H9 (cell line): ENCODE measurements around the gene SDK1. TPM values are rescaled to one million over a fixed set of nuclear protein-coding genes. Genes with fewer than 3 reads are reported as not detected.

Source experiments
- DNase-seq: peaks from one replicate; pipeline ENCODE4 v3.0.0-alpha.2; 2017
- H2AFZ ChIP-seq: one replicate; pipeline ENCODE4 v1.6.1; 2013; ENCODE audit warnings: mild to moderate bottlenecking, low read length, control low read depth, moderate library complexity
- H2AK5ac ChIP-seq: 2 replicates; pipeline ENCODE4 v1.6.1; 2013; ENCODE audit warnings: low read length, control low read depth, mixed read lengths; ENCODE audit not compliant: insufficient read length
- H2BK120ac ChIP-seq: one replicate; pipeline ENCODE4 v1.6.1; 2013; ENCODE audit warnings: low read depth, mild to moderate bottlenecking, low read length, control low read depth, inconsistent platforms; ENCODE audit not compliant: poor library complexity, severe bottlenecking
- H2BK12ac ChIP-seq: 2 replicates; pipeline ENCODE4 v1.6.1; 2013; ENCODE audit warnings: low read length, control low read depth, mixed read lengths, low read depth; ENCODE audit not compliant: insufficient read length
- H2BK15ac ChIP-seq: 2 replicates; pipeline ENCODE4 v1.6.1; 2013; ENCODE audit warnings: low read depth, low read length, control low read depth
- H2BK20ac ChIP-seq: one replicate; pipeline ENCODE4 v1.6.1; 2013; ENCODE audit warnings: low read depth, mild to moderate bottlenecking, low read length, control low read depth, inconsistent platforms; ENCODE audit not compliant: poor library complexity, severe bottlenecking
- H2BK5ac ChIP-seq: 2 replicates; pipeline ENCODE4 v1.6.1; 2013; ENCODE audit warnings: low read length, control low read depth, mixed read lengths; ENCODE audit not compliant: insufficient read length
- H3K14ac ChIP-seq: 2 replicates; pipeline ENCODE4 v1.6.1; 2013; ENCODE audit warnings: low read length, control low read depth; ENCODE audit not compliant: insufficient read depth
- H3K18ac ChIP-seq: 2 replicates; pipeline ENCODE4 v1.6.1; 2013; ENCODE audit warnings: low read depth, mild to moderate bottlenecking, mixed read lengths, low read length, control low read depth; ENCODE audit not compliant: insufficient read length
- H3K23ac ChIP-seq: 2 replicates; pipeline ENCODE4 v1.6.1; 2013; ENCODE audit warnings: low read length, control low read depth, mixed read lengths, low read depth; ENCODE audit not compliant: insufficient read length
- H3K23me2 ChIP-seq: 2 replicates; pipeline ENCODE4 v1.6.1; 2013; ENCODE audit warnings: low read depth, mild to moderate bottlenecking, mixed read lengths, low read length, control low read depth; ENCODE audit not compliant: insufficient read length, poor library complexity, severe bottlenecking
- H3K27ac ChIP-seq: 2 replicates; pipeline ENCODE4 v1.5.1; 2013; ENCODE audit warnings: low read length, control low read depth, mixed read lengths, low read depth; ENCODE audit not compliant: insufficient read length
- H3K27me3 ChIP-seq: 2 replicates; pipeline ENCODE4 v1.6.1; 2013; ENCODE audit warnings: low read length, control low read depth, inconsistent platforms; ENCODE audit not compliant: insufficient read depth
- H3K4ac ChIP-seq: 2 replicates; pipeline ENCODE4 v1.6.1; 2013; ENCODE audit warnings: low read depth, mild to moderate bottlenecking, control low read depth, inconsistent platforms, low read length, moderate library complexity
- H3K4me1 ChIP-seq: 2 replicates; pipeline ENCODE4 v1.6.1; 2013; ENCODE audit warnings: low read length, control low read depth, inconsistent platforms; ENCODE audit not compliant: insufficient read depth
- H3K4me2 ChIP-seq: 2 replicates; pipeline ENCODE4 v1.6.1; 2013; ENCODE audit warnings: low read length, control low read depth, mixed read lengths; ENCODE audit not compliant: insufficient read length, insufficient read depth
- H3K56ac ChIP-seq: 2 replicates; pipeline ENCODE4 v1.6.1; 2013; ENCODE audit warnings: low read depth, mild to moderate bottlenecking, mixed read lengths, low read length, control low read depth; ENCODE audit not compliant: insufficient read length
- H3K79me1 ChIP-seq: 2 replicates; pipeline ENCODE4 v1.6.1; 2013; ENCODE audit warnings: low read depth, mild to moderate bottlenecking, moderate library complexity, low read length, control low read depth, inconsistent platforms; ENCODE audit not compliant: insufficient read depth, poor library complexity, severe bottlenecking
- H3K79me2 ChIP-seq: 2 replicates; pipeline ENCODE4 v1.6.1; 2013; ENCODE audit warnings: low read length, control low read depth, inconsistent platforms; ENCODE audit not compliant: insufficient read depth
- H3K9ac ChIP-seq: 2 replicates; pipeline ENCODE4 v1.6.1; 2013; ENCODE audit warnings: low read length, control low read depth, mixed read lengths; ENCODE audit not compliant: insufficient read length; ENCODE audit errors: extremely low read depth
- H3K9me3 ChIP-seq: one replicate; pipeline ENCODE4 v1.6.1; 2013; ENCODE audit warnings: low read depth, low read length, inconsistent platforms; ENCODE audit not compliant: control insufficient read depth
- H3T11ph ChIP-seq: one replicate; pipeline ENCODE4 v1.6.1; 2013; ENCODE audit warnings: mild to moderate bottlenecking, low read length, control low read depth, inconsistent platforms
- H4K20me1 ChIP-seq: one replicate; pipeline ENCODE4 v1.6.1; 2013; ENCODE audit not compliant: control insufficient read depth, insufficient read length, insufficient read depth
- H4K5ac ChIP-seq: 2 replicates; pipeline ENCODE4 v1.6.1; 2013; ENCODE audit warnings: low read depth, mild to moderate bottlenecking, mixed read lengths, low read length, control low read depth; ENCODE audit not compliant: insufficient read length
- H4K8ac ChIP-seq: replicated peaks from 2 replicates; pipeline ENCODE4 v1.6.1; 2013; ENCODE audit warnings: low read length, control low read depth, mixed read lengths, low read depth; ENCODE audit not compliant: insufficient read length
- H4K91ac ChIP-seq: 2 replicates; pipeline ENCODE4 v1.6.1; 2013; ENCODE audit warnings: low read depth, mild to moderate bottlenecking, moderate library complexity, mixed read lengths, low read length, control low read depth; ENCODE audit not compliant: insufficient read length
- H3K27ac Mint-ChIP-seq, 3 experiments: 2 replicates in 2 of 3; 3 replicates in 1 of 3; pipeline ENCODE4 v1.8.0; 2020 to 2021; ENCODE audit warnings: mixed read lengths in 3 of 3, mild to moderate bottlenecking in 1 of 3, moderate library complexity in 1 of 3
- H3K27me3 Mint-ChIP-seq: 2 replicates; pipeline ENCODE4 v1.8.0; 2021; ENCODE audit warnings: low read depth, mild to moderate bottlenecking, moderate library complexity, mixed read lengths
- H3K36me3 Mint-ChIP-seq, 3 experiments: 2 replicates in 2 of 3; 3 replicates in 1 of 3; pipeline ENCODE4 v1.8.0; 2020 to 2021; ENCODE audit warnings: low read depth in 3 of 3, mixed read lengths in 3 of 3; ENCODE audit not compliant: insufficient read depth in 1 of 3
- H3K4me1 Mint-ChIP-seq, 2 experiments: 2 replicates each; pipeline ENCODE4 v1.8.0; 2020; ENCODE audit warnings: mixed read lengths in 2 of 2
- H3K4me3 Mint-ChIP-seq, 2 experiments: 2 replicates in 1 of 2; 3 replicates in 1 of 2; pipeline ENCODE4 v1.8.0; 2020 to 2021; ENCODE audit warnings: mild to moderate bottlenecking in 2 of 2, mixed read lengths in 2 of 2, moderate library complexity in 1 of 2
- H3K9me3 Mint-ChIP-seq, 2 experiments: 2 replicates in 1 of 2; 3 replicates in 1 of 2; pipeline ENCODE4 v1.8.0; 2020; ENCODE audit warnings: mild to moderate bottlenecking in 2 of 2, mixed read lengths in 2 of 2, moderate library complexity in 1 of 2
- WGBS: extraction: QIAGEN DNeasy Blood & Tissue Kit; methylation state at CpG from one replicate; pipeline ENCODE4 v1.1.7; 2013; ENCODE audit warnings: missing lambda C conversion rate, low lambda C conversion rate, mixed read lengths; ENCODE audit not compliant: insufficient read length; ENCODE audit errors: extremely low coverage; 5-methylcytosine and 5-hydroxymethylcytosine counted together
- total RNA-seq: library from RNA; stranded (reverse); gene quantifications from 2 replicates; pipeline ENCODE4 v1.2.1, GENCODE V29; 2021
- TF ChIP-seq, protein P1 (sequence below): fragments of 200-600 bp; sonication (generic); conservative IDR thresholded peaks from 3 replicates; pipeline ENCODE4 v1.8.0; 2021; ENCODE audit warnings: antibody characterized with exemption, mild to moderate bottlenecking

Gene SDK1
- total RNA-seq, 1 experiment from 2014 or later: 8.7 TPM

DNA sequence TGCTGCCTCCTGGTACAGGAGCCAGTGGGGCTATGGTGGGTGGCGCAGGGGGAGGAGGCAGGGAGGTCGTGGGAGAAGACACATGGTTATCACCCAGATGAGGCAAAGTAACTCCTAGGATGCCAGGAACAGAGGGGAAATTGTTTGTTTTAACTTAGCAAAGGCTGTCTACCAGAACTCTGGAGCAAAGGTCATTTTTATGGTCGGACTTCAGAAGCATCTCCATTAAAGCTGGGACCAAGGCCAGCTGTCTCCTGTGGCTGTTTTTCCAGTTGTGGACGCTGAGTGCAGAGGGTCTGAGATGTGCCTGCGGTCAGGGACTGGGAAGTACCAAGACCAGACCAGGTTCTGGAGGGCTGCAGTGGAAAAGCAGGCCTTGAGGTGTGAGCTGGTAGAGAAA, 855.1 kb downstream of the SDK1 start:
- no peak overlapping the region for H3K27ac ChIP-seq
- H4K8ac ChIP-seq: no peak overlapping the region
- no peak overlapping the region for H4K91ac ChIP-seq
- no peaks in the 10 kb centered on the region for H3K4me1 ChIP-seq
- Mint-ChIP-seq H3K4me1 (peaks cover 5% of the 10 kb centered on the region in 2 experiments; a peak in 2 of 4 replicates), H3K4me3 (no peak overlapping the region), H3K27me3 (peaks cover 2% of the 10 kb centered on the region; the same call in 1 of the 2 replicates), H3K27ac (no peak overlapping the region), H3K36me3 (no peaks in the 10 kb centered on the region; a peak in 1 of 7 replicates), H3K9me3 (no peaks in the 10 kb centered on the region)
- no peak overlapping the region for H2BK120ac ChIP-seq
- no peak overlapping the region for H3K18ac ChIP-seq
- H2BK5ac ChIP-seq: no peak overlapping the region
- no peak overlapping the region for H2AK5ac ChIP-seq
- no peak overlapping the region for H3K23ac ChIP-seq
- DNase-seq: no peak
- no CpG with 5 or more reads among the region's 5 CpGs for WGBS
- no peak overlapping the region for H3K9ac ChIP-seq
- H3K4ac ChIP-seq: no peak overlapping the region
- no peak overlapping the region for H3T11ph ChIP-seq
- H3K4me2 ChIP-seq: no peak overlapping the region
- no peaks in the 10 kb centered on the region for H3K79me1 ChIP-seq
- no peak overlapping the region for H2BK15ac ChIP-seq
- H4K5ac ChIP-seq: no peak overlapping the region
- H3K23me2 ChIP-seq: no peaks in the 10 kb centered on the region
- no peaks in the 10 kb centered on the region for H3K27me3 ChIP-seq
- no peaks in the 10 kb centered on the region for H3K79me2 ChIP-seq
- H4K20me1 ChIP-seq: no peaks in the 10 kb centered on the region
- H2AFZ ChIP-seq: no peak overlapping the region
- no peak overlapping the region for H3K14ac ChIP-seq
- H3K56ac ChIP-seq: no peak overlapping the region
- TF ChIP-seq, protein P1, sequence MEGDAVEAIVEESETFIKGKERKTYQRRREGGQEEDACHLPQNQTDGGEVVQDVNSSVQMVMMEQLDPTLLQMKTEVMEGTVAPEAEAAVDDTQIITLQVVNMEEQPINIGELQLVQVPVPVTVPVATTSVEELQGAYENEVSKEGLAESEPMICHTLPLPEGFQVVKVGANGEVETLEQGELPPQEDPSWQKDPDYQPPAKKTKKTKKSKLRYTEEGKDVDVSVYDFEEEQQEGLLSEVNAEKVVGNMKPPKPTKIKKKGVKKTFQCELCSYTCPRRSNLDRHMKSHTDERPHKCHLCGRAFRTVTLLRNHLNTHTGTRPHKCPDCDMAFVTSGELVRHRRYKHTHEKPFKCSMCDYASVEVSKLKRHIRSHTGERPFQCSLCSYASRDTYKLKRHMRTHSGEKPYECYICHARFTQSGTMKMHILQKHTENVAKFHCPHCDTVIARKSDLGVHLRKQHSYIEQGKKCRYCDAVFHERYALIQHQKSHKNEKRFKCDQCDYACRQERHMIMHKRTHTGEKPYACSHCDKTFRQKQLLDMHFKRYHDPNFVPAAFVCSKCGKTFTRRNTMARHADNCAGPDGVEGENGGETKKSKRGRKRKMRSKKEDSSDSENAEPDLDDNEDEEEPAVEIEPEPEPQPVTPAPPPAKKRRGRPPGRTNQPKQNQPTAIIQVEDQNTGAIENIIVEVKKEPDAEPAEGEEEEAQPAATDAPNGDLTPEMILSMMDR: no peak
- H2BK20ac ChIP-seq: no peak overlapping the region
- no peaks in the 10 kb centered on the region for H3K9me3 ChIP-seq
- no peak overlapping the region for H2BK12ac ChIP-seq
